ENCODE data around the gene TICAM2.

Gene TICAM2

DNA sequence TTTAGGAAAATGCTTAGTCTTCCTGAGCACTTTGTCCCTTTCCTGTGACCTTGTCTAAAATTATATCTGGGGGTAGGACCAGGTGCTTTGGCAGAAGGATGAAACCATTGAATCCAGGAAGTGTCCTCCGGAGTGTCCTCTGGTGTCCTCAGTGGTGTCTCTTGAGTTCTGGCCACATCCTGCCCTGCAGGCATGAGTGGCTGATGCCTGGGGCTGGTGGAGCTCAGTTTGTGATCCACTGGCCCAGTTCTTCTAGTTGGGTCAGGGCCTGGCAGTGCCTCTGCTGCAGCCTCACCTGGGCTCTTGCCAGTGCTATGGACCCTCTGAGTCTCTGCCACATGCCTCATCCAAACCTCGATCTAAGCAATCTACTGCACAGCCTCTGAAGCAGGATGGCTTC, 38.0 kb upstream of the TICAM2 start:
- TF ChIP-seq POLR2A (IDR thresholded peaks at IDR 0.05; ENCODE audit: extremely low read depth, insufficient read length), result no peak
- no peak for TF ChIP-seq MYC (IDR thresholded peaks at IDR 0.05; ENCODE audit: low read depth, low read length)
- TF ChIP-seq, protein P1, sequence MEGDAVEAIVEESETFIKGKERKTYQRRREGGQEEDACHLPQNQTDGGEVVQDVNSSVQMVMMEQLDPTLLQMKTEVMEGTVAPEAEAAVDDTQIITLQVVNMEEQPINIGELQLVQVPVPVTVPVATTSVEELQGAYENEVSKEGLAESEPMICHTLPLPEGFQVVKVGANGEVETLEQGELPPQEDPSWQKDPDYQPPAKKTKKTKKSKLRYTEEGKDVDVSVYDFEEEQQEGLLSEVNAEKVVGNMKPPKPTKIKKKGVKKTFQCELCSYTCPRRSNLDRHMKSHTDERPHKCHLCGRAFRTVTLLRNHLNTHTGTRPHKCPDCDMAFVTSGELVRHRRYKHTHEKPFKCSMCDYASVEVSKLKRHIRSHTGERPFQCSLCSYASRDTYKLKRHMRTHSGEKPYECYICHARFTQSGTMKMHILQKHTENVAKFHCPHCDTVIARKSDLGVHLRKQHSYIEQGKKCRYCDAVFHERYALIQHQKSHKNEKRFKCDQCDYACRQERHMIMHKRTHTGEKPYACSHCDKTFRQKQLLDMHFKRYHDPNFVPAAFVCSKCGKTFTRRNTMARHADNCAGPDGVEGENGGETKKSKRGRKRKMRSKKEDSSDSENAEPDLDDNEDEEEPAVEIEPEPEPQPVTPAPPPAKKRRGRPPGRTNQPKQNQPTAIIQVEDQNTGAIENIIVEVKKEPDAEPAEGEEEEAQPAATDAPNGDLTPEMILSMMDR (IDR thresholded peaks at IDR 0.05; ENCODE audit: low read depth, low read length), result no peak
- TF ChIP-seq, protein P2, sequence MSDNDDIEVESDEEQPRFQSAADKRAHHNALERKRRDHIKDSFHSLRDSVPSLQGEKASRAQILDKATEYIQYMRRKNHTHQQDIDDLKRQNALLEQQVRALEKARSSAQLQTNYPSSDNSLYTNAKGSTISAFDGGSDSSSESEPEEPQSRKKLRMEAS (IDR thresholded peaks at IDR 0.05; ENCODE audit: low read depth, low read length), result no peak
- no peak overlapping the region for H3K4me3 ChIP-seq (ENCODE audit: low read depth, low read length)
- DNase-seq (ENCODE audit: low read depth), result no peak

DNA sequence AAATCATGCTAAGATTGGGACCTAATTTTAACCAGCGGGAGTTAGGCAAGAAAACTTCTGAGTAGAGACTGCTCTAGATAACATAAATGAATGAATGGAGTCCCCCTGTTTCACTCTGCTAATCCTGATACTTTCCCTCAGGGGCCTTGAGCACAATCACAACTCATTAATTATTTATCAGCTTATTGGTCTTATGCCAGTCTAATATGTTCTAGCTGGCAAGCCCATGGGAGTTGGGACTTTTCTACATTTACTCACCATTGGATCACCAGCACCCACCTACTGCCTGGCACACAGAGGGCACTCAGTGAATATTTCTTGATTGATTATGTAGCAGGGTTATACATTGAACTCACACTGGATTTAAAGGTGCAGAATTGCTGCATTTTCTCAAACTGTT, 37.1 kb upstream of the TICAM2 start:
- H3K4me3 ChIP-seq (ENCODE audit: low read depth, low read length), result no peak overlapping the region
- no peak for DNase-seq (ENCODE audit: low read depth)
- TF ChIP-seq POLR2A (IDR thresholded peaks at IDR 0.05; ENCODE audit: extremely low read depth, insufficient read length) (no peak), MYC (IDR thresholded peaks at IDR 0.05; ENCODE audit: low read depth, low read length) (no peak)
- TF ChIP-seq, protein P2 (IDR thresholded peaks at IDR 0.05; ENCODE audit: low read depth, low read length), result no peak
- TF ChIP-seq, protein P1 (IDR thresholded peaks at IDR 0.05; ENCODE audit: low read depth, low read length), result no peak

DNA sequence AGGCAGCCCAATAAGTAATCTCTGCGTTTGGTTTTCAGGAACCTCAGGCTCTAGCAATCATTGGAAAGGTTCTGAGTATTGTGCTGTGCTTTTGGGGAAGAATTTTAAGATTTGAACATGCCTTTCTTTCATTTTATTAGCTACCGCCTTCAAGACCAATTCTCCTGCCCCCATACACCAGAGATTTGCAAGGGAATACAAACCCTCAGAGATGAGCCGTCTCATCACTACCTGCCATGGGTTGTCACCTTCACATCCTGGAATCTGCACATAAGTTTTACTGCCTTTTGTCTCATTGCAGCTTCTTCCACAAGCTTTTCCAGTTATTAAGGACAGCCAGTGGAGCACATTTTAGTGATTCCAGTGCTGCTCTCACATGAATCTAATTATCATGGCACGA, 35.2 kb upstream of the TICAM2 start:
- no peak for DNase-seq (ENCODE audit: low read depth)
- H3K4me3 ChIP-seq (ENCODE audit: low read depth, low read length), result no peak overlapping the region
- TF ChIP-seq POLR2A (IDR thresholded peaks at IDR 0.05; ENCODE audit: extremely low read depth, insufficient read length) (no peak), MYC (IDR thresholded peaks at IDR 0.05; ENCODE audit: low read depth, low read length) (no peak)
- TF ChIP-seq, protein P1 (IDR thresholded peaks at IDR 0.05; ENCODE audit: low read depth, low read length), result no peak

DNA sequence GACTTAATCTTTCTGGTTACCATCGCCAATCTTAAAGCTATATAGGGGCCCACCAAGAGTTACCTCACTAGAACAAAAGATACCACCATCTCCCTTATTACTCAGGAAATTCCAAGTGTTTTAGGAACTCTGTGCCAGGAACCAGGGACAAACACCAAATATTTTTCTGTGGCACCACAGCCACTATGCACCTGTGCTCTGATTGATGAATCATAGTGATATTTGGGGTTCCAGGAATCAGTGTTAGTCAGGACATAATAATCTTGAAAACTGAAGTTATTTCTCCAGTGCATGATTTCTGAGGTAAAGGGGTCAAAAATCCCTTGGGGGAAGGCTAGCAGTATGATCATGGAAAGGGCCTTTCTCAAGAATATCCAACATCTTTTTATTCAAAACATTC, 33.7 kb upstream of the TICAM2 start:
- H3K4me3 ChIP-seq (ENCODE audit: low read depth, low read length), result no peak overlapping the region
- TF ChIP-seq, protein P2 (IDR thresholded peaks at IDR 0.05; ENCODE audit: low read depth, low read length), result no peak
- no peak for TF ChIP-seq MYC (IDR thresholded peaks at IDR 0.05; ENCODE audit: low read depth, low read length)
- no peak for DNase-seq (ENCODE audit: low read depth)

DNA sequence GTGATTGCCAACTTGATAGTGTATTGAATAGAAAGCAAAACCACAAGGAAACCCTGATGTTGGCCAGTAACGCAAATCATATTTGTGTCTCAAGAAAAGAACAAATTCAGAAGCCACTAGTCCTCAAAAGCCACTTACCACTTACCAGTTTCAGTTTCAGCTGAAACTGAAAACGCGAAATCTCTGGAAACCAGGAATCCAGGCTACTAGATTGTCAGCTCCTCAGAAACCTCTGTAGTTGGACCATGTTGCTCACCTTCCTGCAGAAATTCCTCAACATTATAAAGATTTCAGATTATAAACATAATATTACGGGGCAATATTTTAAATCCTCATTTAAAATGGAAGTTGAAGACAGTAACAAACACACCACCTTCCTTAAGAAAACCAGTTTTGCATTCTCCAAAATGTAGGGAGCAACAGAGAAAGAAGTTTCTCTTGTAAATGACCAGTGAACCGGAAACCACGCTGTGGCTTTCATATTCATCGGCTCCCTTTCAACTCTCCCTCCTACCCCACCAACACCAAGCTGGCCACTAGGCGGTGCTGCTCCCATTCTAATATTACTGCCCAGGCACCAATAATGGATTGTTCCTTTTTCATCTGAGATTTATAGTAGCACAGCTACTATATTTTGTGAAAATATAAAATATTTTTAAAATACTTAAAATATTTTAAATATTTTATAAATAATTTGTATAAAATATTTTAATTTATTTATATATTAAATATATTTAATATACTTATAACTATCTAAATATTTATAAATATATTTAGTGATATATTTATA, 32.3 kb upstream of the TICAM2 start:
- TF ChIP-seq MYC (IDR thresholded peaks at IDR 0.05; ENCODE audit: low read depth, low read length), result peak; percentile 22; the same call in 1 of the 2 replicates
- TF ChIP-seq, protein P2 (IDR thresholded peaks at IDR 0.05; ENCODE audit: low read depth, low read length), result 0 out of 2 replicates have a peak, but pooled peaks have one; percentile 10
- no peak for TF ChIP-seq POLR2A (IDR thresholded peaks at IDR 0.05; ENCODE audit: extremely low read depth, insufficient read length)
- TF ChIP-seq, protein P1 (IDR thresholded peaks at IDR 0.05; ENCODE audit: low read depth, low read length), result peak; percentile 94
- peak overlapping the region; percentile 60 for H3K4me3 ChIP-seq (ENCODE audit: low read depth, low read length)
- peak; percentile 90 for DNase-seq (ENCODE audit: low read depth)

DNA sequence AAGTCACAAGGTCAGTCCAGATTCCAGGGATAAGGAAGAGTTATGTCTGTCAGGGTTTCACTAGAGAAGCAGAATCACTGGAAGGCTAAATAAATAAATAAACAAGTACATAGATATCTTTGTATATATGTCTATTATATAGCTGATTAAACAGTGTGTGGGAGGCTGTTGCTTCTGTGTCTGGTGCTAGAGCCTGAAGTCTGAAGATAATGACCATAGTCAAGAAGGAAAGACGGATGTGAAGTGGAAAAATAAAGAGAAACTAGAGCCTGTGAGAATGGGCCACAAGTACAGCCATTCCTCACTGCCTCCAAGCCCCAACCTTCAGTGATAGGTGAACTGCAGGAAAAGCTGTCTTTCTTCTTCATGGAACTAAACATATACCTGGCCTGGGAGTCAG, 27.6 kb upstream of the TICAM2 start:
- TF ChIP-seq, protein P1 (IDR thresholded peaks at IDR 0.05; ENCODE audit: low read depth, low read length), result no peak
- DNase-seq (ENCODE audit: low read depth), result no peak
- no peak overlapping the region for H3K4me3 ChIP-seq (ENCODE audit: low read depth, low read length)
